Esophagus squamous epithelium (tissue), 5 donors: ENCODE results near the gene PCDHB16. TPM values are rescaled to one million over a fixed set of nuclear protein-coding genes. Genes with fewer than 3 reads are reported as not detected.
"Not testable (repeated sequence)": the region's sequence is repeated elsewhere in the genome, so short reads cannot be mapped to it uniquely, and the experiment has no call there.

Source experiments
- DNase-seq: peaks from one replicate; lab custom pipeline; 2025; lab: John Stamatoyannopoulos, UW
- H3K27ac ChIP-seq, 4 donors: fragments of 200-600 bp; sonication (generic); one replicate each; pipeline ENCODE4 v1.5.1; 2016 to 2019; ENCODE audit warnings: mild to moderate bottlenecking in 1 of 4
- H3K27me3 ChIP-seq, 4 donors: fragments of 200-600 bp; sonication (generic); 1 replicate in 3 of 4; 2 replicates in 1 of 4; pipeline versions ENCODE4 v1.5.1 to v1.6.0; 2017 to 2021; ENCODE audit warnings: antibody characterized with exemption in 1 of 4
- H3K36me3 ChIP-seq, 3 donors: fragments of 200-600 bp; sonication (generic); one replicate each; pipeline ENCODE4 v1.5.1; 2016 to 2019
- H3K4me1 ChIP-seq, 3 donors: fragments of 200-600 bp; sonication (generic); one replicate each; pipeline ENCODE4 v1.5.1; 2017 to 2019
- H3K4me3 ChIP-seq, 4 donors: fragments of 200-600 bp; sonication (generic); 1 replicate in 3 of 4; 2 replicates in 1 of 4; pipeline ENCODE4 v1.5.1; 2016 to 2019; ENCODE audit warnings: mild to moderate bottlenecking in 2 of 4, moderate library complexity in 1 of 4
- H3K9me3 ChIP-seq, 3 donors: fragments of 200-600 bp; sonication (generic); one replicate each; pipeline ENCODE4 v1.5.1; 2016 to 2019
- CTCF ChIP-seq, 6 experiments: fragments of 450-650 bp in 4 of 6; fragments of 200-600 bp in 2 of 6; sonication (generic) in 2 of 6; IDR thresholded peaks; one replicate each; pipeline ENCODE4 v1.5.1; 2016 to 2019; ENCODE audit warnings: antibody characterized with exemption in 6 of 6, mild to moderate bottlenecking in 4 of 6, moderate library complexity in 4 of 6
- POLR2A ChIP-seq, 4 donors: fragments of 450-650 bp; IDR thresholded peaks; one replicate each; pipeline ENCODE4 v1.6.1; 2017; ENCODE audit warnings: antibody characterized with exemption in 4 of 4, mild to moderate bottlenecking in 4 of 4, moderate library complexity in 3 of 4
- WGBS, 2 donors: methylation state at CpG; one replicate each; pipeline ENCODE4 v1.1.5; 2018; 5-methylcytosine and 5-hydroxymethylcytosine counted together
- intact Hi-C: fragments of 100-400 bp; cut with DNase I; formaldehyde crosslinking; loops from one replicate; pipeline ENCODE4 v1.15.0; 2022
- total RNA-seq, 4 donors: library from RNA; depleted of rRNA; stranded (reverse); fragments of >200 nt; gene quantifications; one replicate each; pipeline ENCODE4 v1.1.0, GENCODE V29; 2016
- donor health status: DM: yes; HTN: yes; CAD: no.

The PCDHB16 gene
- total RNA-seq, 4 donors from 2014 or later: 0.11 to 1.3 (median 0.61) TPM

DNA sequence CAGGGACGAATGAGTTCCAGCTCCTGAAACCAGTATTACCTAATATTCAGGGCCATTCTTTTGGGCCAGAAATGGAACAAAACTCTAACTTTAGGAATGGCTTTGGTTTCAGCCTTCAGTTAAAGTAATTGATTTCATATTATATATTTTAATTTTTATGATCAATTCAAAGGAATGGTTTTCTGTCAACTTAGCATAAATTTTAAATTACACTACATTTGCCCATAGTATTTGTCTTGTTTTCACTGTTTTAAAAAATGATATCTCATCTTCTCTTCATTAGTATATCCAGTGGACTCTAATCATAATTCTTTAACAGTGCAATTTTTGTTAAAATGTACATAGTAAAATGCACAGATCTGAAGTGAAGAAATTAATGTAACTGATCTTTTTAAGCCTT, 1.9 kb upstream of the PCDHB16 start:
- peaks cover 0 to 55% (median 29%) of the 10 kb centered on the region in 3 donors for H3K9me3 ChIP-seq
- 46 to 73% methylated on average over 1 of the region's 1 CpG for WGBS, 2 donors
- H3K4me3 ChIP-seq: no peak overlapping the region
- intact Hi-C loops: no loop called here
- no peak for TF ChIP-seq POLR2A (IDR thresholded peaks at IDR 0.05)
- no peak for TF ChIP-seq CTCF (IDR thresholded peaks at IDR 0.05)
- no peaks in the 10 kb centered on the region for H3K36me3 ChIP-seq
- no peak overlapping the region for H3K27ac ChIP-seq
- peaks cover 0 to 67% (median 2%) of the 10 kb centered on the region in 4 donors for H3K27me3 ChIP-seq
- no peak for DNase-seq
- no peaks in the 10 kb centered on the region for H3K4me1 ChIP-seq

DNA sequence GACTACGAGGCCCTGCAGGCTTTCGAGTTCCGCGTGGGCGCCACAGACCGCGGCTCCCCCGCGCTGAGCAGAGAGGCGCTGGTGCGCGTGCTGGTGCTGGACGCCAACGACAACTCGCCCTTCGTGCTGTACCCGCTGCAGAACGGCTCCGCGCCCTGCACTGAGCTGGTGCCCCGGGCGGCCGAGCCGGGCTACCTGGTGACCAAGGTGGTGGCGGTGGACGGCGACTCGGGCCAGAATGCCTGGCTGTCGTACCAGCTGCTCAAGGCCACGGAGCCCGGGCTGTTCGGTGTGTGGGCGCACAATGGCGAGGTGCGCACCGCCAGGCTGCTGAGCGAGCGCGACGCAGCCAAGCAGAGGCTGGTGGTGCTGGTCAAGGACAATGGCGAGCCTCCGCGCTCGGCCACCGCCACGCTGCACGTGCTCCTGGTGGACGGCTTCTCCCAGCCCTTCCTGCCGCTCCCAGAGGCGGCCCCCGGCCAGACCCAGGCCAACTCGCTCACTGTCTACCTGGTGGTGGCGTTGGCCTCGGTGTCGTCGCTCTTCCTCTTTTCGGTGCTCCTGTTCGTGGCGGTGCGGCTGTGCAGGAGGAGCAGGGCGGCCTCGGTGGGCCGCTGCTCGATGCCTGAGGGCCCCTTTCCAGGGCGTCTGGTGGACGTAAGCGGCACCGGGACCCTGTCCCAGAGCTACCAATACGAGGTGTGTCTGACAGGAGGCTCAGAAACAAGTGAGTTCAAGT, 2.1 kb downstream of the PCDHB16 start:
- intact Hi-C loops, H3K27ac ChIP-seq, H3K36me3 ChIP-seq, DNase-seq, H3K4me1 ChIP-seq: not testable (repeated sequence)
- WGBS, 2 donors: 43 to 67% methylated on average over 1 to 8 of the region's 69 CpGs
- H3K4me3 ChIP-seq: peak overlapping the region in 1 of 4 donors; percentile 12
- H3K9me3 ChIP-seq: peaks cover 0 to 64% (median 31%) of the 10 kb centered on the region in 3 donors
- peaks cover 0 to 41% (median 0%) of the 10 kb centered on the region in 4 donors for H3K27me3 ChIP-seq

- peak within 1 kb of the TSS in 2 of 4 donors; percentile 11 to 43 for H3K4me3 ChIP-seq
Observed at GRCh38 chr5:141186897-141187512, 4.8 kb downstream of the PCDHB16 start, which contains the start of gene PCDHB9. Gene PCDHB9 (plus strand): TSS chr5:141187161. CDS start chr5:141187319, 158 bp downstream.

DNA sequence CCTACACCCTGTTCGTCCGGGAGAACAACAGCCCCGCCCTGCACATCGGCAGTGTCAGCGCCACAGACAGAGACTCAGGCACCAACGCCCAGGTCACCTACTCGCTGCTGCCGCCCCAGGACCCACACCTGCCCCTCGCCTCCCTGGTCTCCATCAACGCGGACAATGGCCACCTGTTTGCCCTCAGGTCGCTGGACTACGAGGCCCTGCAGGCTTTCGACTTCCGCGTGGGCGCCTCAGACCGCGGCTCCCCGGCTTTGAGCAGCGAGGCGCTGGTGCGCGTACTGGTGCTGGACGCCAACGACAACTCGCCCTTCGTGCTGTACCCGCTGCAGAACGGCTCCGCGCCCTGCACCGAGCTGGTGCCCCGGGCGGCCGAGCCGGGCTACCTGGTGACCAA, 6.5 kb downstream of the PCDHB16 start:
- intact Hi-C loops, DNase-seq, H3K4me3 ChIP-seq, H3K4me1 ChIP-seq, H3K36me3 ChIP-seq, H3K27ac ChIP-seq: not testable (repeated sequence)
- no CpG with 5 or more reads among the region's 37 CpGs for WGBS, 2 donors
- peaks cover 0 to 77% (median 36%) of the 10 kb centered on the region in 3 donors for H3K9me3 ChIP-seq
- peaks cover 0 to 18% (median 0%) of the 10 kb centered on the region in 4 donors for H3K27me3 ChIP-seq

More at GRCh38 chr5:141186897-141187512, 4.8 kb downstream of the PCDHB16 start, which contains the start of gene PCDHB9:
- H3K36me3 ChIP-seq: no peaks in the 10 kb centered on the region
- WGBS, 2 donors: 23 to 27% methylated on average over 7 to 9 of the region's 9 CpGs
- H3K27me3 ChIP-seq: peaks cover 0 to 33% (median 0%) of the 10 kb centered on the region in 4 donors
- H3K27ac ChIP-seq: no peak within 1 kb of the TSS
- peaks cover 0 to 80% (median 36%) of the 10 kb centered on the region in 3 donors for H3K9me3 ChIP-seq
- DNase-seq: no peak
- no peaks in the 10 kb centered on the region for H3K4me1 ChIP-seq
- TF ChIP-seq POLR2A (IDR thresholded peaks at IDR 0.05) (no peak), CTCF (IDR thresholded peaks at IDR 0.05) (peak in 4 of 6 experiments; percentile 9 to 37 (median 19))
- intact Hi-C loops: no loop called here

- intact Hi-C loops, H3K36me3 ChIP-seq, H3K4me1 ChIP-seq, DNase-seq, H3K4me3 ChIP-seq, H3K27ac ChIP-seq: not testable (repeated sequence)
- Histone ChIP-seq H3K9me3 (peaks cover 0 to 75% (median 36%) of the 10 kb centered on the region in 3 donors), H3K27me3 (peaks cover 0 to 17% (median 0%) of the 10 kb centered on the region in 4 donors)
- WGBS, 2 donors: 70% methylated on average over 8 of the region's 35 CpGs; no CpG with 5 or more reads in 1 of the 2 donors
Observed at GRCh38 chr5:141189131-141189530, 6.9 kb downstream of the PCDHB16 start.

- 7 to 21% methylated on average over 10 of the region's 10 CpGs for whole genome bisulfite sequencing, 2 donors
- intact Hi-C loops: no loop called here
- no peaks in the 10 kb centered on the region for H3K36me3 ChIP-seq
- no peaks in the 10 kb centered on the region for H3K4me1 ChIP-seq
- TF ChIP-seq CTCF (IDR thresholded peaks at IDR 0.05): peak in 2 of 6 experiments; percentile 15 to 44
- no peak for TF ChIP-seq POLR2A (IDR thresholded peaks at IDR 0.05)
- H3K27me3 ChIP-seq: peaks cover 0 to 12% (median 0%) of the 10 kb centered on the region in 4 donors
- H3K9me3 ChIP-seq: peaks cover 0 to 77% (median 35%) of the 10 kb centered on the region in 3 donors
- H3K4me3 ChIP-seq: peak within 1 kb of the TSS in 1 of 4 donors; percentile 43
- DNase-seq: no peak
- H3K27ac ChIP-seq: no peak within 1 kb of the TSS
Observed at GRCh38 chr5:141192110-141192725, 10.0 kb downstream of the PCDHB16 start, which contains the start of gene PCDHB10. Gene PCDHB10 (plus strand): TSS chr5:141192353. CDS start chr5:141192553, 200 bp downstream.

DNA sequence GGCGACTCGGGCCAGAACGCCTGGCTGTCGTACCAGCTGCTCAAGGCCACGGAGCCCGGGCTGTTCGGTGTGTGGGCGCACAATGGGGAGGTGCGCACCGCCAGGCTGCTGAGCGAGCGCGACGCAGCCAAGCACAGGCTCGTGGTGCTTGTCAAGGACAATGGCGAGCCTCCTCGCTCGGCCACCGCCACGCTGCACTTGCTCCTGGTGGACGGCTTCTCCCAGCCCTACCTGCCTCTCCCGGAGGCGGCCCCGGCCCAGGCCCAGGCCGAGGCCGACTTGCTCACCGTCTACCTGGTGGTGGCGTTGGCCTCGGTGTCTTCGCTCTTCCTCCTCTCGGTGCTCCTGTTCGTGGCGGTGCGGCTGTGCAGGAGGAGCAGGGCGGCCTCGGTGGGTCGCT, 12.1 kb downstream of the PCDHB16 start:
- DNase-seq, H3K27ac ChIP-seq, H3K4me3 ChIP-seq, H3K27me3 ChIP-seq, H3K4me1 ChIP-seq, H3K36me3 ChIP-seq, intact Hi-C loops: not testable (repeated sequence)
- peaks cover 0 to 81% (median 38%) of the 10 kb centered on the region in 3 donors for H3K9me3 ChIP-seq
- WGBS, 2 donors: 26% methylated on average over 5 of the region's 37 CpGs; no CpG with 5 or more reads in 1 of the 2 donors
